HG03135 (cell line): Measurements from ENCODE around the gene VGLL2.

Experiments used
- ATAC-seq: cut with Tn5 transposase; IDR thresholded peaks from one replicate; pipeline ENCODE4 v1.9.1; 2021; ENCODE audit warnings: mild to moderate bottlenecking, moderate library complexity; ENCODE audit not compliant: unreplicated experiment

VGLL2 gene

GRCh38 chr6:117268924-117269323 is 3.6 kb downstream of the VGLL2 start:
- no peak for ATAC-seq

GRCh38 chr6:117269638-117270054 is 4.3 kb downstream of the VGLL2 start:
- ATAC-seq: no peak

GRCh38 chr6:117270055-117270842 is 4.9 kb downstream of the VGLL2 start:
- ATAC-seq: no peak

- no peak for ATAC-seq
These were observed 5.6 kb downstream of the VGLL2 start for GRCh38 chr6:117270843-117271507.

- ATAC-seq: no peak
These were observed 6.9 kb downstream of the VGLL2 start for GRCh38 chr6:117272032-117272866.

GRCh38 chr6:117272891-117273290 is 7.5 kb downstream of the VGLL2 start:
- no peak for ATAC-seq

- ATAC-seq: no peak
These were observed 9.8 kb downstream of the VGLL2 start for GRCh38 chr6:117275205-117275604.

GRCh38 chr6:117275711-117276110 is 10.4 kb downstream of the VGLL2 start:
- ATAC-seq: no peak

- no peak for ATAC-seq
These were observed 11.5 kb downstream of the VGLL2 start for GRCh38 chr6:117276778-117277316.

- no peak for ATAC-seq
These were observed 15.6 kb downstream of the VGLL2 start for GRCh38 chr6:117280922-117281321.

GRCh38 chr6:117288083-117288715 is 22.8 kb downstream of the VGLL2 start:
- no peak for ATAC-seq

- no peak for ATAC-seq
These were observed 25.0 kb downstream of the VGLL2 start for GRCh38 chr6:117290173-117290846.

- ATAC-seq: no peak
These were observed 33.6 kb downstream of the VGLL2 start for GRCh38 chr6:117298941-117299340.

- ATAC-seq: no peak
These were observed 38.0 kb downstream of the VGLL2 start for GRCh38 chr6:117303323-117303722.

GRCh38 chr6:117304446-117304845 is 39.1 kb downstream of the VGLL2 start:
- ATAC-seq: no peak

GRCh38 chr6:117306227-117306790 is 41.0 kb downstream of the VGLL2 start:
- ATAC-seq: no peak

- ATAC-seq: no peak
These were observed 42.3 kb downstream of the VGLL2 start for GRCh38 chr6:117307655-117308054.

GRCh38 chr6:117309069-117309468 is 43.7 kb downstream of the VGLL2 start:
- ATAC-seq: no peak

GRCh38 chr6:117309611-117310010 is 44.3 kb downstream of the VGLL2 start:
- no peak for ATAC-seq

- no peak for ATAC-seq
These were observed 46.0 kb downstream of the VGLL2 start for GRCh38 chr6:117311310-117311709.
